ENCODE data around the gene ITPKB.

Gene ITPKB

DNA sequence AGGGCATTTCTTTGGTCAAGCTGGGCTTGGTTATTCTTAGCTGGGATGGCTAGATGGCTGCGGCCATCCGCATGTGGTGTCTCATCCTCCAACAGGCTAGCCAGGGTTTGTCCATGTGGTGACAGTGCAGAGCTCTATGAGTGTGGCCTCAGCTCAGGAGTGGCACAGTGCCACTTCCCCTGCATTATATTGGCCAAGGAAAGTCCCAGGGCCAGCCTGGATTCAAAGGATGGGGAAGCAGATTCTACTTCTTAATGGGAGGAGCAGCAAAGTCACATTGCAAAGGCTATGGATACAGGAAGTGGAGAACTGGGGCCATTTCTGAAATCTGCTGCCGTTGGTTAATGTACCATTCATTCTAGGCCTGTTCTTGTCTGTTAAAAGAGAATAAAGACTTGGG, 156.1 kb downstream of the ITPKB start:
- H3K4me3 ChIP-seq (ENCODE audit: low read depth, low read length, poor library complexity, severe bottlenecking) = no peak overlapping the region
- no peak overlapping the region for H2AFZ ChIP-seq (ENCODE audit: low read length)
- no peaks in the 10 kb centered on the region for H3K4me1 ChIP-seq (ENCODE audit: insufficient read depth, low read length, severe bottlenecking)
- H3K9me2 ChIP-seq (ENCODE audit: low read depth, low read length) = no peaks in the 10 kb centered on the region
- no peak overlapping the region for H3K9ac ChIP-seq (ENCODE audit: low read length)
- H3K9me3 ChIP-seq (ENCODE audit: low read length) = no peaks in the 10 kb centered on the region
- H3F3A ChIP-seq (ENCODE audit: insufficient read depth, low read length) = no peaks in the 10 kb centered on the region
- H3K36me3 ChIP-seq (ENCODE audit: insufficient read depth, low read length) = no peaks in the 10 kb centered on the region
- no peaks in the 10 kb centered on the region for H4K20me1 ChIP-seq (ENCODE audit: insufficient read depth, low read length)
- H3K27ac ChIP-seq (ENCODE audit: low read depth, low read length, poor library complexity, severe bottlenecking) = no peak overlapping the region
- peaks cover 10% of the 10 kb centered on the region; the same call in 1 of the 2 replicates for H3K27me3 ChIP-seq (ENCODE audit: insufficient read depth, low read length)
- no peak for TF ChIP-seq EZH2 (IDR thresholded peaks at IDR 0.05; ENCODE audit: borderline replicate concordance, low read length)
- TF ChIP-seq, protein P1, sequence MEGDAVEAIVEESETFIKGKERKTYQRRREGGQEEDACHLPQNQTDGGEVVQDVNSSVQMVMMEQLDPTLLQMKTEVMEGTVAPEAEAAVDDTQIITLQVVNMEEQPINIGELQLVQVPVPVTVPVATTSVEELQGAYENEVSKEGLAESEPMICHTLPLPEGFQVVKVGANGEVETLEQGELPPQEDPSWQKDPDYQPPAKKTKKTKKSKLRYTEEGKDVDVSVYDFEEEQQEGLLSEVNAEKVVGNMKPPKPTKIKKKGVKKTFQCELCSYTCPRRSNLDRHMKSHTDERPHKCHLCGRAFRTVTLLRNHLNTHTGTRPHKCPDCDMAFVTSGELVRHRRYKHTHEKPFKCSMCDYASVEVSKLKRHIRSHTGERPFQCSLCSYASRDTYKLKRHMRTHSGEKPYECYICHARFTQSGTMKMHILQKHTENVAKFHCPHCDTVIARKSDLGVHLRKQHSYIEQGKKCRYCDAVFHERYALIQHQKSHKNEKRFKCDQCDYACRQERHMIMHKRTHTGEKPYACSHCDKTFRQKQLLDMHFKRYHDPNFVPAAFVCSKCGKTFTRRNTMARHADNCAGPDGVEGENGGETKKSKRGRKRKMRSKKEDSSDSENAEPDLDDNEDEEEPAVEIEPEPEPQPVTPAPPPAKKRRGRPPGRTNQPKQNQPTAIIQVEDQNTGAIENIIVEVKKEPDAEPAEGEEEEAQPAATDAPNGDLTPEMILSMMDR (IDR thresholded peaks at IDR 0.05; ENCODE audit: low read length) = no peak
- no peaks in the 10 kb centered on the region for H3K79me2 ChIP-seq (ENCODE audit: insufficient read depth, low read length)
- H3K4me2 ChIP-seq (ENCODE audit: low read length) = no peak overlapping the region
